ENCODE results near the gene MGLL. TPM values are rescaled to one million over a fixed set of nuclear protein-coding genes. Genes with fewer than 3 reads are reported as not detected.

The MGLL gene
- total RNA-seq, 2 experiments from 2014 or later: 3.4 to 5.0 TPM

GRCh38 chr3:127748754-127749327, 73.5 kb downstream of the MGLL start:
- no peak overlapping the region for H3K4me3 Mint-ChIP-seq
- no peak for ATAC-seq
- peaks cover 16% of the 10 kb centered on the region for H3K4me1 Mint-ChIP-seq
- no peaks in the 10 kb centered on the region for H3K36me3 Mint-ChIP-seq
- peaks cover 14% of the 10 kb centered on the region for H3K27me3 Mint-ChIP-seq
- no peaks in the 10 kb centered on the region for H3K9me3 Mint-ChIP-seq (ENCODE audit: low read depth)
- H3K27ac Mint-ChIP-seq: no peak overlapping the region
- DNase-seq: no peak
- CTCF ChIA-PET: interaction anchor here (1.7 to 3.4 kb wide), 3 partner anchors 12 to 174 kb away, joined by 3 to 16 read pairs (median 8); no protein-coding TSS in a partner anchor

DNA sequence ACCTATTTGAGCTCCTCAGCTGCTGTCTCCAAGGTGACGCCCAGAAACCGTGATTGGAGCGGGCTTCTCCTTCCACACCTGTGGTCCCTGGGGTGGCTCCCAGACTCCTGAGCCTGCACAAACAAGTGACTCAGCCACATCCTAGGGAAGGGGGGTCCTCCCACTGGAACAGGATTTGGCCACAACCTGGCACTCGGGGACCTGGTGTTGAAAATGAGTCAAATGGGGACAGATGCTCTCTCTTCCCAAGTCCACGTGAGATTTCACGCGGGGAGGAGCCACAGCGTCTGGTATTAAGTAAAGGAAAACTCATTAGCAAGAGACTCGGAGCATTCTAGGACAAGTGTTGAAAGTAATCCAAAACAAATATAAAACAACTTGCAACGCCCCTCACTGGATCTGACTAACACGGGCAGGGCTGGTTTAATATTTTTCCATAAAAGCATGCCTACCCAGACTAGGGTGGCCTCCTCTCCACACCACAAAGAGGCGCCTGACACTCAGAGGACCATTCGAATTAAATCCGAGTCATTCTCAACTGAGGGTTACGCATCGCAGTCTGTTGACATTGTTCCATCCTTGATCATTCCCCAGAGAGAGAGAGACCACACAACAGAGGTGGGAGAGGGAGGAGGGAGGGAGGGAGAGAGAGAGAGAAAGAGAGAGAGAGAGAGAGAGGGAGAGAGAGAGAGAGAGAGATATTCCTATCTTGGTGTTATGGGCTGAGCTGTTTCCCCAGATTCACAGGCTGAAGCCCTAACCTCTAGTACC, 74.4 kb downstream of the MGLL start:
- H3K4me1 Mint-ChIP-seq: peaks cover 16% of the 10 kb centered on the region
- no peaks in the 10 kb centered on the region for H3K36me3 Mint-ChIP-seq
- no peak for ATAC-seq
- DNase-seq: no peak
- H3K4me3 Mint-ChIP-seq: no peak overlapping the region
- H3K27ac Mint-ChIP-seq: no peak overlapping the region
- peaks cover 12% of the 10 kb centered on the region for H3K27me3 Mint-ChIP-seq
- H3K9me3 Mint-ChIP-seq (ENCODE audit: low read depth): no peaks in the 10 kb centered on the region
- CTCF ChIA-PET: interaction anchor here (3.4 kb wide), 1 partner anchor 12 kb away, joined by 16 read pairs; no protein-coding TSS in a partner anchor

GRCh38 chr3:127747066-127747465, 75.2 kb downstream of the MGLL start:
- no peak for ATAC-seq
- H3K9me3 Mint-ChIP-seq (ENCODE audit: low read depth): no peaks in the 10 kb centered on the region
- H3K27me3 Mint-ChIP-seq: peaks cover 6% of the 10 kb centered on the region
- H3K4me3 Mint-ChIP-seq: no peak overlapping the region
- DNase-seq: no peak
- no peak overlapping the region for H3K27ac Mint-ChIP-seq
- H3K36me3 Mint-ChIP-seq: no peaks in the 10 kb centered on the region
- H3K4me1 Mint-ChIP-seq: peaks cover 16% of the 10 kb centered on the region
- CTCF ChIA-PET: no interaction called here

GRCh38 chr3:127746400-127747057, 75.8 kb downstream of the MGLL start:
- Mint-ChIP-seq H3K27ac (no peak overlapping the region), H3K27me3 (peaks cover 8% of the 10 kb centered on the region)

DNA sequence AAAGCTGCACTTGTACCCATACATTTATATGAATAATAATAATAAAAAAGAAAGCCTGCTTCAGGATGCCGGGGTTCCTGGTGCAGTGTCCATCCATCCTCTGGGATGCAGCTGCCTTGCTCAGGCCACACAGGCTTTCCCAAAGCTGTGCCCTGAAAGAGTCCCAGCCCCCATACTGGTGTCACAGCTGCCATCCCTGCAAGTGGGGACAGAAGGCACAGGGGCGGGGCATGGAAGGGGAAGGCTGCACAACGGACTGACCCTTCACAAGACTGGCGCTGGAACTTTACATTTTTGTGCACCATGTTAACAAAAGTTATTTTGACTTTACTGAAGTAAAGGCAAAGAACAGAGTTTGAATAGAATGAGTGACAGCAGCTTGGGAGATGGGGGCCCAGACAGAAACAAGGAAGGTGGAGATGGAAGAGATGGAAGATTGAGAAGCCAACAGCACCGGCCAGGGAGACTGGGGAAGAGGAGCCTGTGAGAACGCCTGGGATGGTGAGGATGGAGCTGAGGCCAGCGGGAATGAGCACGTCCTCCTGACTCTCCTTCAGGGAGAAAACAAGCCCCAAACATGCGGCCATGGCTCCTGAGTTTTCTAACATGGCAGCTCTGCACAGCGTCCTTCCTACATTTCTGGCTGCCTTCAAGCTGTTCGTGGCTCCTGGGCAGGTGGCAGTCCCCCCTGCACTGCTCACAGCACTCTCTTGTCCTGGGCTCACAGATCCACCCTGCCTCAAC, 76.5 kb downstream of the MGLL start:
- Mint-ChIP-seq H3K4me3 (no peak overlapping the region), H3K36me3 (no peaks in the 10 kb centered on the region)
- CTCF ChIA-PET: interaction anchor here (0.5 kb wide), 1 partner anchor 88 kb away, joined by 5 read pairs; no protein-coding TSS in a partner anchor

More at GRCh38 chr3:127746400-127747057, 75.8 kb downstream of the MGLL start:
- no peak for ATAC-seq
- H3K4me3 Mint-ChIP-seq: no peak overlapping the region
- CTCF ChIA-PET: interaction anchor here (0.5 kb wide), 1 partner anchor 89 kb away, joined by 5 read pairs; no protein-coding TSS in a partner anchor
- no peaks in the 10 kb centered on the region for H3K36me3 Mint-ChIP-seq
- no peaks in the 10 kb centered on the region for H3K9me3 Mint-ChIP-seq (ENCODE audit: low read depth)
- peaks cover 16% of the 10 kb centered on the region for H3K4me1 Mint-ChIP-seq
- DNase-seq: no peak

GRCh38 chr3:127744875-127745274, 77.4 kb downstream of the MGLL start:
- peaks cover 5% of the 10 kb centered on the region for H3K27me3 Mint-ChIP-seq
- H3K36me3 Mint-ChIP-seq: no peaks in the 10 kb centered on the region
- DNase-seq: no peak
- no peak overlapping the region for H3K4me3 Mint-ChIP-seq
- H3K27ac Mint-ChIP-seq: no peak overlapping the region
- no peaks in the 10 kb centered on the region for H3K9me3 Mint-ChIP-seq (ENCODE audit: low read depth)
- ATAC-seq: no peak
- CTCF ChIA-PET: no interaction called here
- peaks cover 2% of the 10 kb centered on the region for H3K4me1 Mint-ChIP-seq

More for the DNA sequence above, 76.5 kb downstream of the MGLL start:
- ATAC-seq: no peak
- H3K27me3 Mint-ChIP-seq: peaks cover 3% of the 10 kb centered on the region
- H3K27ac Mint-ChIP-seq: no peak overlapping the region
- no peaks in the 10 kb centered on the region for H3K9me3 Mint-ChIP-seq (ENCODE audit: low read depth)
- DNase-seq: no peak
- H3K4me1 Mint-ChIP-seq: peaks cover 12% of the 10 kb centered on the region

DNA sequence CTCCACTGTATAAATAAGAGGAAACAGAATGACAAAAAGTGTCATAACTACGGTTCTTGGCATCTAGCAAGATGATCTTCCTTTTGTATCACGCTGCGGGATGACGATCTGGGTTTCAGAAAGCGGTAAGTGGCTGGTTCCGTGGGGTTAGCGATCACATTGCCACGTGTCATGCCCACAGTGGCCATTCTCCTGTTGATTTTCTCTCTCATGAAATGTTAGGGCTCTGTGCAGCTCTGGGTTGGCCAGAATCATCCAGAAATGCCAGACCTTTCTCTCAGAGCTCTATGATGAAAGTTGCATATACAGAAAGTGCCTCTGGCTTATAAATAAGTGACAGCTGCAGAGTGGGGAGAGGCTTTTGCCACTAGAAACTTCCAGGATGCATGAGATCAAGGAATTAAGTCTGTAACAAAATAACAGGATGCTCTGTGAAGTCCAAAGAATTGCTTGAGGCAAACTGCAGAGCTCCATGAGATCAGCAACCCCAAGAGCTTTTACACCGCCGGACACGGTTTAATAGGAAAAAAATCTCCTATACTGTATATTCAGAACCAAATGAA, 78.0 kb downstream of the MGLL start:
- Mint-ChIP-seq H3K36me3 (no peaks in the 10 kb centered on the region), H3K27me3 (peaks cover 5% of the 10 kb centered on the region), H3K4me3 (no peak overlapping the region), H3K9me3 (ENCODE audit: low read depth) (no peaks in the 10 kb centered on the region), H3K4me1 (no peaks in the 10 kb centered on the region), H3K27ac (no peak overlapping the region)
- DNase-seq (no peak), ATAC-seq (no peak)
- CTCF ChIA-PET: no interaction called here

DNA sequence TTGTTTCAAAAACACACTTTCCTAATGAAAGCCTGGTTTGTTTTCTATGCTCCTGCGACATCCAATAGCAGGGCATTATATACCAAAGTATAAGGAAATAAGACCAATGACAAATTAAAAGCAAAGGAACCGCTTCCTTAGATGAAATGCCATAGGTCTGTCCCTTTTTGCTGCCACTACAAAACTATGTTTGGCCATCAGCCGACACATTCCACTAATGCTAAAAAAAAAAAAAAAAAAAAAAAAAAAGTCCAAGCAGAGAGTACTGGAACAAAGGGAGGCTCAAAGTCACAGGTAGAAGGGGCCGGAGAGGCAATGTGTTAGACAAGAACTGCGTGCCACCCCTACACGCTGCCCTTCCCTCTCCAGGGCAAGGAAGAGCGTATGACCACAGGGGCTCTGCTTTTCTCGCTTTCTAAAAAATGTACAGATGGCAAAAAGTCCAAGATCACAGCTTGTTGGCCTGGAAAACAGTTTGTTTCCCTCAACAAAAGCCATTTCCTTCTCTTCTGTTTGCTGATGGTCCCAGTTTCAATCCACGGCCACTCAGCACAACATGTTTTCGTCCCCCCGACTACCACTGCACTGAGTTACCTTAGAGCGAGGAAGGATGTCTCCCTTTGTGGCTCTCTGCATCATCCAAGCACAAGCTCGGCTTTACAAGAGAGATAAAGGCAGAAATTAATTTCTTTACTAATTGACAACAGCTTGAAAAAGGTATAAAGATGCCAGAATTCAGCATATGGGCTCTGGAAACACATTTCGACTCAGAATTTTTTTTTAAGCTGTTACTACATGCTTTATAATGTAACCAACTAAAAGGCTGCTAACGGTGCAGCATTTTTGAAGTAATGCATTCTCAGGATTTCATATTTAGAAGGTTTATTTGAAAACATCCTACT, 78.7 kb downstream of the MGLL start:
- Mint-ChIP-seq H3K27me3 (peaks cover 5% of the 10 kb centered on the region), H3K4me1 (peaks cover 2% of the 10 kb centered on the region), H3K4me3 (no peak overlapping the region), H3K27ac (no peak overlapping the region), H3K9me3 (ENCODE audit: low read depth) (no peaks in the 10 kb centered on the region), H3K36me3 (no peaks in the 10 kb centered on the region)
- CTCF ChIA-PET: no interaction called here
- no peak for ATAC-seq
- no peak for DNase-seq

DNA sequence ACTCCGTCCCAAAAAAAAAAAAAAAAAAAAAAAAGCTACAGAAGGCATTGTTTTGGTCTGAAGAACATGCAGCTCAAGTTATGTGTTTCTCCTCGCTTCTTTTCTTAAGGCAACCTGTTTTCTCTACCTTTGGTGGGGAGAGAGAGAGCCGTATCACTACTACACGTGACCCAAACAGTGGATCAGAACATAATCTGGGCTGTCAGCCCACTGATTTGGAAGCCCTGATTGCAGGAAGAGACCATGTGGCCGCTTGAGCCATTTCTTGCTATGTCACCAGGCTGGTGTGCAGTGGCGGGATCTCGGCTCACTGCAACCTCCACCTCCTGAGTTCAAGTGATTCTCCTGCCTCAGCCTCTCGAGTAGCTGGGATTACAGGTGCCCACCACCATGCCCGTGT, 79.7 kb downstream of the MGLL start:
- CTCF ChIA-PET: no interaction called here
- Mint-ChIP-seq H3K27me3 (peaks cover 5% of the 10 kb centered on the region), H3K9me3 (ENCODE audit: low read depth) (no peaks in the 10 kb centered on the region), H3K4me1 (peaks cover 6% of the 10 kb centered on the region), H3K36me3 (no peaks in the 10 kb centered on the region), H3K4me3 (no peak overlapping the region), H3K27ac (no peak overlapping the region)
- DNase-seq: no peak
- ATAC-seq: no peak

- no peaks in the 10 kb centered on the region for H3K36me3 Mint-ChIP-seq
- H3K27me3 Mint-ChIP-seq: peaks cover 5% of the 10 kb centered on the region
- CTCF ChIA-PET: no interaction called here
- DNase-seq (no peak), ATAC-seq (no peak)
- no peak overlapping the region for H3K27ac Mint-ChIP-seq
- peaks cover 8% of the 10 kb centered on the region for H3K4me1 Mint-ChIP-seq
- no peaks in the 10 kb centered on the region for H3K9me3 Mint-ChIP-seq (ENCODE audit: low read depth)
- no peak overlapping the region for H3K4me3 Mint-ChIP-seq
Measured at GRCh38 chr3:127741690-127742089, 80.6 kb downstream of the MGLL start.

GRCh38 chr3:127741246-127741645, 81.1 kb downstream of the MGLL start:
- ATAC-seq: no peak
- Mint-ChIP-seq H3K9me3 (ENCODE audit: low read depth) (no peaks in the 10 kb centered on the region), H3K27me3 (peaks cover 5% of the 10 kb centered on the region)

DNA sequence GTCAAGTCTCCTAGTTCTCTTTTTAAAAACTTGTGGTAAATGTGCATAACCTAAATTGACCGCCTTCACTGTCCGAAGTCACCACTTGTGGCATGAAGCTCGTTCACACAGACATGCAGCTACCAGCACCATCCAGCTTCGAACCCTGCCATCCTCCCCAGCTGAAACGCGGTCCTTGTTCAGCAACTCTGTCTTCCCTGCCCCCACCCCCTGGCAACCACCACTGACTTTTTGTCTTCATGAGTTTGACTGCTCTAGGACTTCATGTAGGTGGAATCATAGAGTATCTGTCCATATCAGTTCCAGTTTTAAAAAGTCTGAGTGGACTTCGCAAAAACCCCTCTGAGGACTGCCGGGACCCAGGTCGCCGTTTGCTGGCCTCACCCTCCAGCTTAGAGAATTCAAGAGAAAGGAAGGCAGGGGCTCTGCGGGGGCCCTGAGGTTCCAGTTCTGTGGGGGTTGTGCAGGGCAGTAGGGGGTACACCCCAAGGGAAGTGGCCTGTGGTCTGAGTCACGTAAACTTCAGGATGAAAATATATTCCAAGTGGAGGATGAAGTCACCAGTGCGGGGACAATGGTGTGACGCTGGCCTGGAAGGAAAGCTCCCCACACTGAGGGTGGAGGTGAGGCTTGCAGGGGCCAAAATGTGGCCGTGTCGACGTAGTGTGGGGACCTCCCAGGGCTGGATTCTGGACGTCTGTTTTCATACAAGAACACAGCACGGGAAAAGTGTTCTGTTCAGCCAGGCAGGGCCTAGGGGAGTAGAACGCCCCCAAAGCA, 82.0 kb downstream of the MGLL start:
- Mint-ChIP-seq H3K27ac (no peak overlapping the region), H3K27me3 (peaks cover 12% of the 10 kb centered on the region), H3K36me3 (no peaks in the 10 kb centered on the region), H3K4me3 (no peak overlapping the region), H3K4me1 (peaks cover 8% of the 10 kb centered on the region), H3K9me3 (ENCODE audit: low read depth) (no peaks in the 10 kb centered on the region)
- CTCF ChIA-PET: interaction anchor here (1.8 to 1.9 kb wide), 2 partner anchors 22 to 51 kb away, joined by 4 to 5 read pairs; no protein-coding TSS in a partner anchor
- ATAC-seq: no peak
- no peak for DNase-seq

More at GRCh38 chr3:127741246-127741645, 81.1 kb downstream of the MGLL start:
- CTCF ChIA-PET: no interaction called here
- H3K36me3 Mint-ChIP-seq: no peaks in the 10 kb centered on the region
- no peak overlapping the region for H3K27ac Mint-ChIP-seq
- no peak for DNase-seq
- H3K4me3 Mint-ChIP-seq: no peak overlapping the region
- H3K4me1 Mint-ChIP-seq: peaks cover 8% of the 10 kb centered on the region
